Measurements from ENCODE around the gene PSMD14.

- TF ChIP-seq CTCF (IDR thresholded peaks at IDR 0.05) (no peak), POLR2A (IDR thresholded peaks at IDR 0.05) (no peak), POLR2AphosphoS5 (IDR thresholded peaks at IDR 0.05) (no peak)
Measured at GRCh38 chr2:161436411-161436810, 128.2 kb downstream of the PSMD14 start.
